ENCODE results near the gene LIPC. TPM values are rescaled to one million over a fixed set of nuclear protein-coding genes. Genes with fewer than 3 reads are reported as not detected.

Gene LIPC
- total and polyA plus RNA-seq, 2 experiments from 2014 or later = not detected

GRCh38 chr15:58459045-58459444 lies 27.3 kb downstream of the LIPC start:
- H3K36me3 ChIP-seq (ENCODE audit: insufficient read depth) = no peaks in the 10 kb centered on the region
- no peaks in the 10 kb centered on the region for H3K27me3 ChIP-seq (ENCODE audit: insufficient read depth)
- 0 out of 2 replicates have a peak, but pooled peaks cover 5% of the 10 kb centered on the region for H3K9me2 ChIP-seq (ENCODE audit: insufficient read depth)
- no peak overlapping the region for H3K27ac ChIP-seq (ENCODE audit: low read depth)
- H3K4me3 Mint-ChIP-seq = no peak overlapping the region
- no peak overlapping the region for H3K4me2 ChIP-seq
- DNase-seq (ENCODE audit: low spot score) (no peak), ATAC-seq (no peak)
- no peaks in the 10 kb centered on the region for H3K4me1 ChIP-seq (ENCODE audit: insufficient read depth)
- no peak overlapping the region for H3K27ac Mint-ChIP-seq
- TF ChIP-seq ETS1 (IDR thresholded peaks at IDR 0.05) = no peak
- no peak for TF ChIP-seq ZNF331 (CRISPR knock-in tag; IDR thresholded peaks at IDR 0.05; ENCODE audit: low read depth)
- no peak for TF ChIP-seq JUNB (IDR thresholded peaks at IDR 0.05; ENCODE audit: unreplicated experiment)
- TF ChIP-seq ZNF462 (CRISPR knock-in tag; IDR thresholded peaks at IDR 0.05) = no peak
- no peak for TF ChIP-seq POLR2AphosphoS5 (IDR thresholded peaks at IDR 0.05; ENCODE audit: low read depth)
- no peak for TF ChIP-seq EZH2phosphoT487 (IDR thresholded peaks at IDR 0.05; ENCODE audit: unreplicated experiment)
- no peak for TF ChIP-seq NANOG (IDR thresholded peaks at IDR 0.05; ENCODE audit: borderline replicate concordance)
- no peak for TF ChIP-seq EZH2 (IDR thresholded peaks at IDR 0.05; ENCODE audit: low read depth, unreplicated experiment)
- no peak for TF ChIP-seq REST (IDR thresholded peaks at IDR 0.05; ENCODE audit: unreplicated experiment)
- no peak for TF ChIP-seq STAT1 (IDR thresholded peaks at IDR 0.05; ENCODE audit: unreplicated experiment)
- TF ChIP-seq CTCF (conservative IDR thresholded peaks at IDR 0.05; ENCODE audit: low read depth in 2 of 2) = no peak
- TF ChIP-seq CREB1 (CRISPR knock-in tag; IDR thresholded peaks at IDR 0.05; ENCODE audit: low read depth) = no peak
- no peak for TF ChIP-seq ZNF114 (CRISPR knock-in tag; IDR thresholded peaks at IDR 0.05)
- H4K20me1 ChIP-seq (replicated peaks; ENCODE audit: insufficient read depth) = no peaks in the 10 kb centered on the region
- H3K4me3 ChIP-seq = no peak overlapping the region
- peaks cover 9% of the 10 kb centered on the region for H3K27me3 Mint-ChIP-seq (ENCODE audit: insufficient read depth, low read depth, poor library complexity)
- H3K4me1 Mint-ChIP-seq = no peaks in the 10 kb centered on the region; the same call in 2 of the 3 replicates
- H3F3A ChIP-seq (replicated peaks; ENCODE audit: low read depth) = no peaks in the 10 kb centered on the region
- H3K9me3 Mint-ChIP-seq = no peaks in the 10 kb centered on the region
- no peaks in the 10 kb centered on the region for H3K79me2 ChIP-seq (replicated peaks; ENCODE audit: insufficient read depth)
- H2AFZ ChIP-seq = no peak overlapping the region
- H3K36me3 Mint-ChIP-seq (ENCODE audit: low read depth) = no peaks in the 10 kb centered on the region
